ENCODE data around the gene SLC44A4.

- TF ChIP-seq CTCF (IDR thresholded peaks at IDR 0.05) = no peak
- TF ChIP-seq POLR2A (IDR thresholded peaks at IDR 0.05) = no peak
These were observed 36.6 kb upstream of the SLC44A4 start for GRCh38 chr6:31915351-31915750.
